Vagina (tissue), 2 donors: Measurements from ENCODE around the gene ZC4H2. TPM values are rescaled to one million over a fixed set of nuclear protein-coding genes. Genes with fewer than 3 reads are reported as not detected.
A peak's percentile ranks its signal among the peaks of the same experiment; 100 is the strongest.
"Not testable (repeated sequence)": the region's sequence is repeated elsewhere in the genome, so short reads cannot be mapped to it uniquely, and the experiment has no call there.

Experiments
- DNase-seq, 2 donors: peaks; one replicate each; pipeline ENCODE4 v3.0.0-alpha.2; 2017; ENCODE audit errors: extremely low spot score in 2 of 2
- H3K27ac ChIP-seq: fragments of 200-600 bp; sonication (generic); one replicate; pipeline ENCODE4 v1.5.1; 2019
- H3K27me3 ChIP-seq: fragments of 200-600 bp; sonication (generic); one replicate; pipeline ENCODE4 v1.5.1; 2019
- H3K36me3 ChIP-seq, 2 donors: fragments of 200-600 bp; sonication (generic); one replicate each; pipeline ENCODE4 v1.5.1; 2017 to 2019
- H3K4me1 ChIP-seq: fragments of 200-600 bp; sonication (generic); one replicate; pipeline ENCODE4 v1.5.1; 2019
- H3K4me3 ChIP-seq, 2 donors: fragments of 200-600 bp; sonication (generic); 1 replicate in 1 of 2; 2 replicates in 1 of 2; pipeline ENCODE4 v1.5.1; 2016 to 2019
- H3K9me3 ChIP-seq: fragments of 200-600 bp; sonication (generic); one replicate; pipeline ENCODE4 v1.5.1; 2019
- POLR2A ChIP-seq, 2 donors: fragments of 450-650 bp; IDR thresholded peaks; one replicate each; pipeline ENCODE4 v1.6.1; 2017; ENCODE audit warnings: antibody characterized with exemption in 2 of 2, mild to moderate bottlenecking in 2 of 2, moderate library complexity in 2 of 2
- POLR2AphosphoS5 ChIP-seq, 2 donors: sonication (generic); formaldehyde crosslinking; IDR thresholded peaks; one replicate each; pipeline ENCODE4 v1.9.0; 2017; ENCODE audit warnings: antibody characterized with exemption in 2 of 2, mild to moderate bottlenecking in 2 of 2, low read depth in 1 of 2; ENCODE audit not compliant: insufficient read depth in 1 of 2
- intact Hi-C: fragments of 100-400 bp; cut with DNase I; formaldehyde crosslinking; loops from one replicate; pipeline ENCODE4 v1.15.1; 2023
- total RNA-seq: library from RNA; depleted of rRNA; stranded (reverse); fragments of >200 nt; gene quantifications from one replicate; pipeline ENCODE4 v1.2.3, GENCODE V29; 2016
- TF ChIP-seq, protein P1 (sequence below), 3 experiments: fragments of 450-650 bp in 2 of 3; fragments of 200-600 bp in 1 of 3; sonication (generic) in 1 of 3; IDR thresholded peaks; one replicate each; pipeline ENCODE4 v1.5.1; 2017 to 2019; ENCODE audit warnings: antibody characterized with exemption in 3 of 3, mild to moderate bottlenecking in 2 of 3, moderate library complexity in 2 of 3

Gene ZC4H2, protein sequence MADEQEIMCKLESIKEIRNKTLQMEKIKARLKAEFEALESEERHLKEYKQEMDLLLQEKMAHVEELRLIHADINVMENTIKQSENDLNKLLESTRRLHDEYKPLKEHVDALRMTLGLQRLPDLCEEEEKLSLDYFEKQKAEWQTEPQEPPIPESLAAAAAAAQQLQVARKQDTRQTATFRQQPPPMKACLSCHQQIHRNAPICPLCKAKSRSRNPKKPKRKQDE
- 10.3 TPM for total RNA-seq

DNA sequence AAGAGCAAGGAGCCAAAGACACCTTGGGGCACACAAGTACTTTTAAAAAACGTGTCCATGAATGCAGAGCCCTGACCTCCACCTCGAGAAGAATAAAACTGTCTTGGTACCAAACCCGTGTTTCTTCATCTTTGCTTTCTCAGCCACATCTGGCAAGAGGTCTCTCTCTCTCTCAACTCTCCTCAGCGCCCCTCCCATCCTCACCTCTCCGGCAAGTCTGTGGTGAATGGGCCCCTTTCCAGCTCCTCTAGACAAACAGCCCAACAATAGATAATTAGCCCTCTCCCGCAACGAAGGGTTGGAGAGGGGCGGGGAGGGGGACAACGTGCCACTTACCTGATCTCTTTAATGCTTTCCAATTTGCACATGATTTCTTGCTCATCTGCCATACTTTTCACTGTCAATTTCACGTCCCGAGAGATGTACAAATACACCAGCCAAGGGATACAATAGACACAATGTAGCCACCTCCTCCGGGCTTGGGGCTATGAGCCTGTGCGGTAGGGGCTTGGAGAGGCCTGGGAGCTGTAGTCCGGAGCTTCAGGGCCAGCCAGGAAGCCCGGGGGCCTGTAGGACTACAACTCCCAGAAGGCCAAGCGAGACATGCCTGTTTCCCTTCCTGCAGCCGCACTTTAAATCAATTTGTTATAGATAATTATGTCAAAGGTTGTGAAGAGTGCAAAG, at the start of gene ZC4H2:
Gene ZC4H2 (minus strand): TSS at position 462 of the 684 bp plus-strand sequence. CDS start 73 bp downstream, at position 389.
- Histone ChIP-seq H3K36me3 (no peaks in the 10 kb centered on the region), H3K9me3 (no peaks in the 10 kb centered on the region), H3K4me3 (peak within 1 kb of the TSS; percentile 48 to 49), H3K27ac (peak within 1 kb of the TSS; percentile 38), H3K4me1 (no peaks in the 10 kb centered on the region), H3K27me3 (no peaks in the 10 kb centered on the region)
- intact Hi-C loops: no loop called here
- DNase-seq: no peak
- TF ChIP-seq POLR2AphosphoS5 (IDR thresholded peaks at IDR 0.05; ENCODE audit: insufficient read depth in 1 of 2, low read depth in 1 of 2) (peak; percentile 31 to 34), POLR2A (IDR thresholded peaks at IDR 0.05) (no peak)
- TF ChIP-seq, protein P1, sequence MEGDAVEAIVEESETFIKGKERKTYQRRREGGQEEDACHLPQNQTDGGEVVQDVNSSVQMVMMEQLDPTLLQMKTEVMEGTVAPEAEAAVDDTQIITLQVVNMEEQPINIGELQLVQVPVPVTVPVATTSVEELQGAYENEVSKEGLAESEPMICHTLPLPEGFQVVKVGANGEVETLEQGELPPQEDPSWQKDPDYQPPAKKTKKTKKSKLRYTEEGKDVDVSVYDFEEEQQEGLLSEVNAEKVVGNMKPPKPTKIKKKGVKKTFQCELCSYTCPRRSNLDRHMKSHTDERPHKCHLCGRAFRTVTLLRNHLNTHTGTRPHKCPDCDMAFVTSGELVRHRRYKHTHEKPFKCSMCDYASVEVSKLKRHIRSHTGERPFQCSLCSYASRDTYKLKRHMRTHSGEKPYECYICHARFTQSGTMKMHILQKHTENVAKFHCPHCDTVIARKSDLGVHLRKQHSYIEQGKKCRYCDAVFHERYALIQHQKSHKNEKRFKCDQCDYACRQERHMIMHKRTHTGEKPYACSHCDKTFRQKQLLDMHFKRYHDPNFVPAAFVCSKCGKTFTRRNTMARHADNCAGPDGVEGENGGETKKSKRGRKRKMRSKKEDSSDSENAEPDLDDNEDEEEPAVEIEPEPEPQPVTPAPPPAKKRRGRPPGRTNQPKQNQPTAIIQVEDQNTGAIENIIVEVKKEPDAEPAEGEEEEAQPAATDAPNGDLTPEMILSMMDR (IDR thresholded peaks at IDR 0.05): no peak

DNA sequence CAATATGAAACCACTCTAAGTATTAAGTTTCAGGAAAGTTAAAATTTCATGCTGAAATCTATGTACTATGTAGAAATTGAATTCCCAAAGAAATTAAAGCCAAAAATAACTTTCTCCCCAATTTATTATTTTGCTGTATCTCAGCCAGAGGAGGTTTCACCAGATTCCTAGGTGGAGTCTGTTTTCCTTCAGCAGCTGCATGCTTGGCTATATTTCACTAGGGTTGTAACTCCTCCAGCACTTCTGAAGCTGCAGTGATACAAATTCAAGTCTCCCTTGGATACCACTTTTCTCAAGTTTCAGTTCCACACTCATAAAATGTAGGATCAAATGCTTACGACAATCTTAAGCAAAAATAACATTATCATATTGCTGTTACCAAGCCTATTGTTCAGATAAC, 41.2 kb upstream of the ZC4H2 start:
- H3K4me3 ChIP-seq: no peak overlapping the region
- H3K4me1 ChIP-seq: no peaks in the 10 kb centered on the region
- intact Hi-C loops: no loop called here
- no peaks in the 10 kb centered on the region for H3K27me3 ChIP-seq
- no peak for DNase-seq
- H3K36me3 ChIP-seq: no peaks in the 10 kb centered on the region
- H3K27ac ChIP-seq: no peak overlapping the region
- H3K9me3 ChIP-seq: no peaks in the 10 kb centered on the region
- TF ChIP-seq POLR2A (IDR thresholded peaks at IDR 0.05) (no peak), POLR2AphosphoS5 (IDR thresholded peaks at IDR 0.05; ENCODE audit: insufficient read depth in 1 of 2, low read depth in 1 of 2) (no peak)
- TF ChIP-seq, protein P1 (IDR thresholded peaks at IDR 0.05): no peak

DNA sequence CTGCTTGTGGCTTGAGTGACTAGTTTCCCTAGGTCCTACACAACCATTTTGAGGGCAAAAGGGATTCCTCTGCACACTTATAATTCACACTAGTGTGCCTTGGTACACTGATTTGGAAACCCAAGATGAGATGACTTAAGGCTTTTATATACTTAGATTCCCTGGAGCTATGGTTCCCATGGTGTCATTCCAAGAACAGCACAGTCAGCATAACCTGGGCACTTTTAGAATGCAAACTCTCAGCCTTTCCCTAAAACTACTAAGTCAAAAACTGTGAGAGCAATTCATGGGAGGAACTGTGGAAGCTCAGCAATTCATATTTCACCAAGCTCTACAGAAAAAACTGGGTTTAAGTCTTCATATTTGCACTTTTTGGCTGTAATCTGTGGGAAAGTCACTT, 38.0 kb upstream of the ZC4H2 start:
- TF ChIP-seq POLR2A (IDR thresholded peaks at IDR 0.05) (no peak), POLR2AphosphoS5 (IDR thresholded peaks at IDR 0.05; ENCODE audit: insufficient read depth in 1 of 2, low read depth in 1 of 2) (no peak)
- TF ChIP-seq, protein P1 (IDR thresholded peaks at IDR 0.05): no peak
- H3K9me3 ChIP-seq: no peaks in the 10 kb centered on the region

DNA sequence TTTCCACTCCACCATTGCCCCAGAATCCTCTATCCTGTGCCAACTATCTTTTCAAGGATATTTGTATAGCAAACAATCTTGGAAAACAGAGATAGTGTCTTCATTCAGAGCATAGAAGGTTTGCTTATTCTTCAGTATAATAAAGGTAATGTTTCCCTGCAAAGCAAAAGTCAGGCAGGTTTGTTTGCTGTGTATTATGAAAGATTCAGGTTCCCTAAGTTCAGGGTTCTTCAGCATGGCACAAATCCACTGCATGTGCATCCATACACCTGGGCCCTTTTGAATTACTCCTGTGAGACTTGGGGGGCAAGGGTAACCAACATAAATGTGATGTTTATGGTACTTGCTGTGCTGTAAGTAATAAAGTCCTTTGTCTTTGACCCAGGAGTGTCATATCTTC, 33.2 kb upstream of the ZC4H2 start:
- DNase-seq: no peak
- Histone ChIP-seq H3K9me3 (no peaks in the 10 kb centered on the region), H3K4me1 (no peaks in the 10 kb centered on the region), H3K36me3 (no peaks in the 10 kb centered on the region), H3K4me3 (no peak overlapping the region), H3K27ac (no peak overlapping the region), H3K27me3 (no peaks in the 10 kb centered on the region)
- TF ChIP-seq POLR2A (IDR thresholded peaks at IDR 0.05) (no peak), POLR2AphosphoS5 (IDR thresholded peaks at IDR 0.05; ENCODE audit: insufficient read depth in 1 of 2, low read depth in 1 of 2) (no peak)
- TF ChIP-seq, protein P1 (IDR thresholded peaks at IDR 0.05): no peak
- intact Hi-C loops: no loop called here

More for the DNA sequence above, 38.0 kb upstream of the ZC4H2 start:
- DNase-seq: no peak
- intact Hi-C loops: no loop called here
- Histone ChIP-seq H3K4me1 (no peaks in the 10 kb centered on the region), H3K27me3 (no peaks in the 10 kb centered on the region), H3K27ac (no peak overlapping the region), H3K36me3 (no peaks in the 10 kb centered on the region), H3K4me3 (no peak overlapping the region)

DNA sequence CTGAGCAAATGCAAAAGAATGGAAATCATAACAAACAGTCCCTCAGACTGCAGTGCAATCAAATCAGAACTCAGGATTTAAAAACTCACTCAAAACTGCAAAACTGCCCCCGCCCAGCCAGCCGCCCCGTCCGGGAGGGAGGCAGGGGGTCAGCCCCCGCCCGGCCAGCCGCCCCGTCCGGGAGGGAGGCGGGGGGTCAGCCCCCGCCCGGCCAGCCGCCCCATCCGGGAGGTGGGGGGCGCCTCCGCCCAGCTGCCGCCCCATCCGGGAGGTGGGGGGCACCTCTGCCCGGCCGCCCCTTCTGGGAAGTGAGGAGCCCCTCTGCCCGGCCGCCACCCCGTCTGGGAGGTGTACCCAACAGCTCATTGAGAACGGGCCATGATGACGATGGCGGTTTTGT, 26.0 kb upstream of the ZC4H2 start:
- H3K36me3 ChIP-seq, H3K9me3 ChIP-seq, H3K27ac ChIP-seq, H3K4me1 ChIP-seq, H3K27me3 ChIP-seq, DNase-seq, intact Hi-C loops, H3K4me3 ChIP-seq: not testable (repeated sequence)
